Type B pancreatic cell (in vitro differentiated cells): Measurements from ENCODE around the gene CBARP. TPM values are rescaled to one million over a fixed set of nuclear protein-coding genes. Genes with fewer than 3 reads are reported as not detected.
A peak's percentile ranks its signal among the peaks of the same experiment; 100 is the strongest.

Source experiments
- DNase-seq: peaks from one replicate; pipeline ENCODE4 v3.0.0; 2021; ENCODE audit warnings: mixed read lengths; ENCODE audit not compliant: unreplicated experiment; ENCODE audit errors: extremely low spot score
- H3K27ac Mint-ChIP-seq: 2 replicates; pipeline ENCODE4 v1.8.0; 2021; ENCODE audit warnings: mild to moderate bottlenecking, mixed read lengths
- H3K27me3 Mint-ChIP-seq: 2 replicates; pipeline ENCODE4 v1.8.0; 2021; ENCODE audit warnings: mixed read lengths
- H3K36me3 Mint-ChIP-seq: 2 replicates; pipeline ENCODE4 v1.8.0; 2021; ENCODE audit warnings: mixed read lengths
- H3K4me1 Mint-ChIP-seq: one replicate; pipeline ENCODE4 v1.8.0; 2021; ENCODE audit warnings: mixed read lengths; ENCODE audit not compliant: unreplicated experiment
- H3K4me3 Mint-ChIP-seq: 2 replicates; pipeline ENCODE4 v1.8.0; 2021; ENCODE audit warnings: mild to moderate bottlenecking, mixed read lengths
- H3K9me3 Mint-ChIP-seq: 2 replicates; pipeline ENCODE4 v1.8.0; 2021; ENCODE audit warnings: mixed read lengths
- total RNA-seq: library from RNA; stranded (reverse); gene quantifications from 2 replicates; pipeline ENCODE4 v1.2.1, GENCODE V29; 2021; ENCODE audit warnings: low replicate concordance
- TF ChIP-seq, protein P1 (sequence below): fragments of 200-600 bp; sonication (generic); conservative IDR thresholded peaks from 2 replicates; pipeline ENCODE4 v1.5.0; 2021; ENCODE audit warnings: antibody characterized with exemption, mild to moderate bottlenecking

Gene CBARP
- total RNA-seq, 1 donor from 2014 or later = 10.8 TPM

DNA sequence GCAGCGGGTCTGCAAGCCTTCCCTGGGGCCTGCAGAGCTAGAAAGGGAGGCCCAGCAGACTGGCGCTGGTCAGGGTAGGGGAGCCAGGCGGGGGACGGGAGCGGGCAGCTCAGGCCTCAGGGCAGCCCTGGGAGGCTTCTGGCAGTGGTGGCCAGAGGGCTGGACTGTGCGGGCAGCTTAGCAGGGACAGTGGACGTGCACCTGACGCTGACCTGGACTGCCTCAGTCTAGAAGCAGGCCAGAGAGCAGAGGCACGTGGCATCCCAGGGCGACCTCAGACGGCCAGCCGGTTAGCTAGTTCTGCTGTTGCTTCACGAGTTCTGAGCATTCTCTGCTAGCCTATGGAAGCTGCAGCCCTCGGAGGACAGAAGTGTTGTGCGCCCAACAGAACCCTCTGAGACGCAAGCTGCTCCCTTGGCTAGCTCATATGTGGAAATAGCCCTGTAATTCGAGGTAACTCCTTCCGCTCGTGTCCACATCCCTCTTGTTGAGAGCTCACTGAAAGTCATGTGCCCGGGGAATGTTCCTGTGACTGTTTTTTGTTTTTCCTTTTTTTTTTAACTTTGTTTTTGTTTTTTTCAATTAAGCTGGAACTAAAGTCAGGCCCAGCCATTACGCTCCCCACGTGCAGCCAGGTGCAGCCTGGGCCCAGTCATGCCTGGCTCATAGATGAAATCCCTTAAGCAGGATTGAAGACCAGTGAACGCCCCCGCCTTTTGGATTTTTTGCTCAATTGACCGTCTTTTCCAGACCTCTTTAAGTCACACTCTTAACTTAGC lies 35.6 kb upstream of the CBARP start:
- Mint-ChIP-seq H3K27ac (peak overlapping the region; percentile 82), H3K27me3 (no peaks in the 10 kb centered on the region), H3K4me3 (peak overlapping the region; percentile 76), H3K9me3 (no peaks in the 10 kb centered on the region), H3K36me3 (peaks cover 17% of the 10 kb centered on the region), H3K4me1 (peaks cover 32% of the 10 kb centered on the region)
- TF ChIP-seq, protein P1, sequence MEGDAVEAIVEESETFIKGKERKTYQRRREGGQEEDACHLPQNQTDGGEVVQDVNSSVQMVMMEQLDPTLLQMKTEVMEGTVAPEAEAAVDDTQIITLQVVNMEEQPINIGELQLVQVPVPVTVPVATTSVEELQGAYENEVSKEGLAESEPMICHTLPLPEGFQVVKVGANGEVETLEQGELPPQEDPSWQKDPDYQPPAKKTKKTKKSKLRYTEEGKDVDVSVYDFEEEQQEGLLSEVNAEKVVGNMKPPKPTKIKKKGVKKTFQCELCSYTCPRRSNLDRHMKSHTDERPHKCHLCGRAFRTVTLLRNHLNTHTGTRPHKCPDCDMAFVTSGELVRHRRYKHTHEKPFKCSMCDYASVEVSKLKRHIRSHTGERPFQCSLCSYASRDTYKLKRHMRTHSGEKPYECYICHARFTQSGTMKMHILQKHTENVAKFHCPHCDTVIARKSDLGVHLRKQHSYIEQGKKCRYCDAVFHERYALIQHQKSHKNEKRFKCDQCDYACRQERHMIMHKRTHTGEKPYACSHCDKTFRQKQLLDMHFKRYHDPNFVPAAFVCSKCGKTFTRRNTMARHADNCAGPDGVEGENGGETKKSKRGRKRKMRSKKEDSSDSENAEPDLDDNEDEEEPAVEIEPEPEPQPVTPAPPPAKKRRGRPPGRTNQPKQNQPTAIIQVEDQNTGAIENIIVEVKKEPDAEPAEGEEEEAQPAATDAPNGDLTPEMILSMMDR = no peak
- DNase-seq = no peak

DNA sequence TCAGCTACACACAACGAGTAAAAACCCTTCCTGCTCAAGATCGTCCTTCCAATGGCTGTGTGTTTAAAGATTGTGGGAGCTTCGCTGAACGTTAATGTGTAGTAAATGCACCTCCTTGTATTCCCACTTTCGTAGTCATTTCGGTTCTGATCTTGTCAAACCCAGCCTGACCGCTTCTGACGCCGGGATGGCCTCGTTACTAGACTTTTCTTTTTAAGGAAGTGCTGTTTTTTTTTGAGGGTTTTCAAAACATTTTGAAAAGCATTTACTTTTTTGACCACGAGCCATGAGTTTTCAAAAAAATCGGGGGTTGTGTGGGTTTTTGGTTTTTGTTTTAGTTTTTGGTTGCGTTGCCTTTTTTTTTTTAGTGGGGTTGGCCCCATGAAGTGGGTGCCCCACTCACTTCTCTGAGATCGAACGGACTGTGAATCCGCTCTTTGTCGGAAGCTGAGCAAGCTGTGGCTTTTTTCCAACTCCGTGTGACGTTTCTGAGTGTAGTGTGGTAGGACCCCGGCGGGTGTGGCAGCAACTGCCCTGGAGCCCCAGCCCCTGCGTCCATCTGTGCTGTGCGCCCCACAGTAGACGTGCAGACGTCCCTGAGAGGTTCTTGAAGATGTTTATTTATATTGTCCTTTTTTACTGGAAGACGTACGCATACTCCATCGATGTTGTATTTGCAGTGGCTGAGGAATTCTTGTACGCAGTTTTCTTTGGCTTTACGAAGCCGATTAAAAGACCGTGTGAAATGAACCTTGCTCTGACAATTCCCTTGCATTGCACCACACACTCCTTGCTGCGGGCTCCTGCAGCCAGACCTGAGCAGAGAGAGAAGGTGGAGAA lies 34.8 kb upstream of the CBARP start:
- H3K27me3 Mint-ChIP-seq = no peaks in the 10 kb centered on the region
- H3K27ac Mint-ChIP-seq = peak overlapping the region; percentile 72
- no peak for DNase-seq
- H3K4me3 Mint-ChIP-seq = peak overlapping the region; percentile 76
- peaks cover 17% of the 10 kb centered on the region for H3K36me3 Mint-ChIP-seq
- peaks cover 32% of the 10 kb centered on the region for H3K4me1 Mint-ChIP-seq
- TF ChIP-seq, protein P1 = no peak
- no peaks in the 10 kb centered on the region for H3K9me3 Mint-ChIP-seq

DNA sequence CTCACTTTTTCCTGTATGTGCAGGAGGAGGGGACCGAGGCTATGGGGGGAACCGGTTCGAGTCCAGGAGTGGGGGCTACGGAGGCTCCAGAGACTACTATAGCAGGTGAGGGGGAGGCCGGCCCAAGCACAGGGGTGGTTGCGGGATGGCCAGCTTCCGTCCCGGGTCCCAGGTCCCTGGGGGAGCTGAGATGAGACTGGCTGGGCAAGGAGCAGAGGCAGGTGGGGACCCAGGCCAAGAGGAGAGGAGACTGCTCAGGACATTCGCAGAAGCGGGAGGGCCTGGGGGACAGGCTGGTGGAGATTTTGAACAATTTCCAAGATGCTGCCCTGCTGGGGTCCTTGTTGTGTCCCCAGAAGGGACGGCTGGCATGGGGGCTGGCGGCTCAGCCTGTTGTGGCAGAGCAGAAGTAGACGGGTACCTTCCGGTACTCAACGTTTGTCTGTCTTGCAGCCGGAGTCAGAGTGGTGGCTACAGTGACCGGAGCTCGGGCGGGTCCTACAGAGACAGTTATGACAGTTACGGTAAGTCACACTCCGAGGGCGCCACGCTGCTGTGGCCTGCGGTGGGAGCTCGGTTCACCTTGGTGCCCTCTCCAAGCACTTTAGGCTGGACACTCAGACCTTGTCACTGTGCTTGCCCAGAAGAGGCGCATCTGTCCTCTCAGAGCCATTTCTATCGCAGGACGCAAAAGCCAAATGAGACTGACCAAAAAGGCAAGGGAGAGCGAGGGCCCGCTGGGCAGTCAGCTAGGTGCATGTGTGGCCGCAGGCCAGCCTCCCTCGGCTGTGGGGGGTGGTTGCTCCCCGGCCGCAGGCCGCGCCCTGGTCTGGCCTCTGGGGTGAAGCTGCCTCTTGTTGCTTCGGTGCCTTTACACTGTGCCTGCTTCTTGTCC lies 34.0 kb upstream of the CBARP start:
- peaks cover 34% of the 10 kb centered on the region for H3K4me1 Mint-ChIP-seq
- H3K9me3 Mint-ChIP-seq = no peaks in the 10 kb centered on the region
- peak overlapping the region; percentile 89 for H3K4me3 Mint-ChIP-seq
- peak overlapping the region; percentile 90 for H3K27ac Mint-ChIP-seq
- DNase-seq = no peak
- peaks cover 3% of the 10 kb centered on the region for H3K27me3 Mint-ChIP-seq
- TF ChIP-seq, protein P1 = no peak
- peaks cover 17% of the 10 kb centered on the region for H3K36me3 Mint-ChIP-seq

DNA sequence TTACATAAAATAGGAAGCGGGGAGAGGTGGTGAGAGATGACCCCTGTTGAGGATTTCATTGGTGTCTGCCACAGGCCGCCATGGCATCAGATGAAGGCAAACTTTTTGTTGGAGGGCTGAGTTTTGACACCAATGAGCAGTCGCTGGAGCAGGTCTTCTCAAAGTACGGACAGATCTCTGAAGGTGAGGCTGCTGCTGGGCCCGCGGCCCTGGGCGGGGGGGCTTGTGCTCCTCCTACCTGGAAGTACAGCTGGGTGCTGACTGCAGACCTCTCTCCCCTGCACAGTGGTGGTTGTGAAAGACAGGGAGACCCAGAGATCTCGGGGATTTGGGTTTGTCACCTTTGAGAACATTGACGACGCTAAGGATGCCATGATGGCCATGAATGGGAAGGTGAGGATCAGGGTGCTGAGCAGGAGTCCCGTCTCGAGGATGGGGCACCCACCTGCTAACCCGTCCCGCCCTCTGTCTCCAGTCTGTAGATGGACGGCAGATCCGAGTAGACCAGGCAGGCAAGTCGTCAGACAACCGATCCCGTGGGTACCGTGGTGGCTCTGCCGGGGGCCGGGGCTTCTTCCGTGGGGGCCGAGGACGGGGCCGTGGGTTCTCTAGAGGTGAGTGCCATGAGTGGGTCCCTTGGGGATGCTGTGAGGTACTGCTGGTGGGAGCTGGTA lies 33.2 kb upstream of the CBARP start:
- Mint-ChIP-seq H3K9me3 (no peaks in the 10 kb centered on the region), H3K27ac (peak overlapping the region; percentile 90), H3K27me3 (peaks cover 3% of the 10 kb centered on the region), H3K4me1 (peaks cover 32% of the 10 kb centered on the region), H3K4me3 (peak overlapping the region; percentile 89), H3K36me3 (peaks cover 17% of the 10 kb centered on the region)
- TF ChIP-seq, protein P1 = no peak
- DNase-seq = no peak
